ENCODE results near the gene NUFIP1.
"Not testable (repeated sequence)": the region's sequence is repeated elsewhere in the genome, so short reads cannot be mapped to it uniquely, and the experiment has no call there.

Gene NUFIP1

GRCh38 chr13:44989071-44989889, at the start of gene NUFIP1, which contains the start of gene GPALPP1:
Gene NUFIP1, minus strand, starts transcription at chr13:44989471. Its CDS starts 35 bp downstream, at chr13:44989436.
Gene GPALPP1, plus strand, starts transcription at chr13:44989538. Its CDS starts 117 bp downstream, at chr13:44989655.
- peak; percentile 93 for DNase-seq

GRCh38 chr13:45036206-45036605, 46.9 kb upstream of the NUFIP1 start:
- no peak for DNase-seq

GRCh38 chr13:45034342-45034741, 45.1 kb upstream of the NUFIP1 start:
- no peak for DNase-seq

- DNase-seq: no peak
Observed at GRCh38 chr13:45024847-45025246, 35.6 kb upstream of the NUFIP1 start.

- DNase-seq: no peak
Observed at GRCh38 chr13:45021250-45021649, 32.0 kb upstream of the NUFIP1 start.

- DNase-seq: not testable (repeated sequence)
Observed at GRCh38 chr13:45019981-45020380, 30.7 kb upstream of the NUFIP1 start.

GRCh38 chr13:45016792-45017425, 27.6 kb upstream of the NUFIP1 start:
- DNase-seq: no peak

GRCh38 chr13:45015300-45015699, 26.0 kb upstream of the NUFIP1 start:
- DNase-seq: no peak

- DNase-seq: no peak
Observed at GRCh38 chr13:45011198-45011597, 21.9 kb upstream of the NUFIP1 start.

GRCh38 chr13:45007823-45008222, 18.6 kb upstream of the NUFIP1 start:
- DNase-seq: no peak

- DNase-seq: no peak
Observed at GRCh38 chr13:45007225-45007624, 18.0 kb upstream of the NUFIP1 start.

- DNase-seq: no peak
Observed at GRCh38 chr13:45004096-45004495, 14.8 kb upstream of the NUFIP1 start.

GRCh38 chr13:45003417-45003816, 14.1 kb upstream of the NUFIP1 start:
- no peak for DNase-seq

GRCh38 chr13:44989941-44990340, 670 bp upstream of the NUFIP1 start:
- no peak for DNase-seq

- no peak for DNase-seq
Observed at GRCh38 chr13:44978328-44978727, 10.9 kb downstream of the NUFIP1 start.

GRCh38 chr13:44976949-44977583, 12.2 kb downstream of the NUFIP1 start:
- no peak for DNase-seq

- DNase-seq: no peak
Observed at GRCh38 chr13:44976196-44976595, 13.1 kb downstream of the NUFIP1 start.

GRCh38 chr13:44974056-44974793, 15.0 kb downstream of the NUFIP1 start:
- DNase-seq: no peak

GRCh38 chr13:44972956-44973581, 16.2 kb downstream of the NUFIP1 start:
- DNase-seq: peak; percentile 28

GRCh38 chr13:44971656-44972595, 17.3 kb downstream of the NUFIP1 start:
- no peak for DNase-seq

Measured in CD4-positive, alpha-beta T cell treated with Interleukin-21 for 1 hour (primary cell).